HG03095 (cell line): Measurements from ENCODE around the gene MSI2.

Source experiments
- ATAC-seq: cut with Tn5 transposase; IDR thresholded peaks from one replicate; pipeline ENCODE4 v1.9.1; 2021; ENCODE audit warnings: moderate library complexity; ENCODE audit not compliant: unreplicated experiment

The MSI2 gene

GRCh38 chr17:57425903-57426880 lies 169.9 kb downstream of the MSI2 start:
- ATAC-seq = no peak

GRCh38 chr17:57429966-57430365 lies 173.6 kb downstream of the MSI2 start:
- ATAC-seq = no peak

GRCh38 chr17:57431415-57431814 lies 175.1 kb downstream of the MSI2 start:
- ATAC-seq = no peak

- no peak for ATAC-seq
Measured at GRCh38 chr17:57432507-57433277, 176.4 kb downstream of the MSI2 start.

DNA sequence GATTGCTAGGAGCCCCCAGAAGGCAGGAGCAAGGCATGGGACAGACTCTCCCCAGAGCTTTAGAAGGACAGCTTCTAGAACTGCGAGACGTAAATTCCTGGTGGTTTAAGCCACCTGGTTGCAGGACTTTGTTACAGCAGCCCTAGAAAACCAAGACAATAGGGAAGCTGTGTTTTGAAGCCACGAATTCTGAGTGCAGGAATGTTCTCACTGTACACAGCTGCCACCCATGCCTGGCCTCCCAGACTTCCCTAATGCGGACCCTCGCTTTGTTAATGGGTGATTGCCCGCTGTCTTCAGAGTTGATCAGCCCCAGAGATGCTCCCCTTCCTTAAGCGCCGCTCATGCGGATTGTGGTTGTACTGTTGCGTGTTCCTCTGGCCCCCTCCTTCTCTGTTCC lies 177.1 kb downstream of the MSI2 start:
- ATAC-seq = no peak

DNA sequence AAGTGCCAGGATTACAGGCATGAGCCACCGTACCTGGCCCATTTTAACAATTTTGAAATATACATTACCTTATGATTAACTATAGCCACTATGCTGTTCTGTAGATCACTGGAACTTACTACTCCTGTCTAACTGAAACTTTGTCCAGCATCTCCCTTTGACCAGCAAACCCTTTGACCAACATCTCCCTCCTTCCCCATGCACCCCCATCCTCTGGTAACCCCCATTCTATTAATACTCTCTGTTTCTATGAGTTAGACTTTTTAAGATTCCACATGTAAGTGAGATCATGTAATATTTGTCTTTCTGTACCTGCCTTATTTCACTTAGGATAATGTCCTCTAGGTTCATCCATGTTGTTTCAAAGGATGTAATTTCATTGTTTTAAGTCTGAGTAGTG lies 178.0 kb downstream of the MSI2 start:
- no peak for ATAC-seq

DNA sequence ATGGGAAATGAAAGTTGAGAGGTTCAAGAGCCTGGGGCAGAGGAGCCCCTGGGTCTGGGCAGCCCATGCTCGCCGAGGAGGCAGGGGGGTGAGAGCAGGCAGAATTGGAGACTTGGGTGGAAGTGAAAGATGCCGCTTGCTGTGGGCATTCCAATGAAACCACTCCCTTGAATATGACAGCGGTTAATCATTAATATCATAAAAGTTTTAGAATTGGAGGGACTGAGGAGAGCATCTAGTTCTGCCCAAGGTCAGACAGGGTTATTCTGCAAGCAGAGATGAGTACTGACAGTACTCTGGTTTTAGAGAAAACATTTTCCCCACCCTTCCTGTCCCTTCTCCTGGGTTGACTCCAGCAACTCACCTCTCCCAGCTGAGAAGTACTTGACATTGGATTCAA lies 180.2 kb downstream of the MSI2 start:
- ATAC-seq = no peak

DNA sequence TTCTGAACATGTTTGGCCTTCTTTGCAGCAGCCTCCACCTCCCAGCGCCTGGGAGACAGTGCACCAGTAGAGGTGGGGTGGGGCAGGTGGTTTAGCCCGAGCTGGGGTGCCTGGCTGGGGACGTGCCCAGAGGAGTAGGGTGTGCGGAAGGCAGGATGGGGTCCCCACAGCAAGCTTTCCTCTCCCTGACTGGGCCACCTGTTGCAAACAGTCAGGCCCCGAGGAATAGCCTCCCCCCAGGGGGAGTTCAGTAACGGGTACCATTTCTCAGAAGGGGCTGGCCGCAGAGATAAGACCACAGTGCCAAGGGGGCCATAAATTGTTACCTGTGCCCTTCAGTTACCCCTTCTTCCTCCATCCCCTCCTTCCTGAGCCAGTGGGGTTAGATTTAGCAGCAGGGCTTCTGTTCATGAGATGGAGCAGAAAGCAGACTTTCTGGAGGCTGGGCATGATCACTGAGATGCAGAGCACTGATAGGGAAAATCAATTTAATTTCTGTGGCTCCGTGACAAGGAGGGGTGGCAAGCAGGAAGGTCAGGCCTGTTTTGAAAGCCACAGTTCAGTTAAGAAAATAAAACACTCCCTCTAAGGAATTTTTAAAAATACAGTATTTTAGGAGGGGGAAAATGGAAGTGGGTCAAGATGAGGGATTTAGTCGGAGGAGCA lies 181.9 kb downstream of the MSI2 start:
- ATAC-seq = no peak

DNA sequence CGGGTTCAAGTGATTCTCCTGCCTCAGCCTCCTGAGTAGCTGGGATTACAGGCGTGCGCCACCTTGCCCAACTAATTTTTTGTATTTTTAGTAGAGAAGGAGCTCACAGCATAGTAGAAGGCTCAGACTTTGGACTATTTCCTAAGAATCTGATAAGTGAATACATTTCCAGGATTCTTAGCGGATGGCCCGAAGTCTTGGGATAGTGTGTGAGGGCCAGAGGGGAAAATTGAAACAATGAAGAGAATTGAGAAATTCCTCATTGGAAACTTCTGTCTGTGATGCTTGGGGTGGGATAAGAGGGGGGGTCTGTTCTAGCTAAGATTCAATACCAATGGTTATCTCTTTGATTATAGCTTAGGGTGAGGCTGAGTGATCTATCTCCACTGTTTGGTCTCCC lies 183.3 kb downstream of the MSI2 start:
- ATAC-seq = no peak

DNA sequence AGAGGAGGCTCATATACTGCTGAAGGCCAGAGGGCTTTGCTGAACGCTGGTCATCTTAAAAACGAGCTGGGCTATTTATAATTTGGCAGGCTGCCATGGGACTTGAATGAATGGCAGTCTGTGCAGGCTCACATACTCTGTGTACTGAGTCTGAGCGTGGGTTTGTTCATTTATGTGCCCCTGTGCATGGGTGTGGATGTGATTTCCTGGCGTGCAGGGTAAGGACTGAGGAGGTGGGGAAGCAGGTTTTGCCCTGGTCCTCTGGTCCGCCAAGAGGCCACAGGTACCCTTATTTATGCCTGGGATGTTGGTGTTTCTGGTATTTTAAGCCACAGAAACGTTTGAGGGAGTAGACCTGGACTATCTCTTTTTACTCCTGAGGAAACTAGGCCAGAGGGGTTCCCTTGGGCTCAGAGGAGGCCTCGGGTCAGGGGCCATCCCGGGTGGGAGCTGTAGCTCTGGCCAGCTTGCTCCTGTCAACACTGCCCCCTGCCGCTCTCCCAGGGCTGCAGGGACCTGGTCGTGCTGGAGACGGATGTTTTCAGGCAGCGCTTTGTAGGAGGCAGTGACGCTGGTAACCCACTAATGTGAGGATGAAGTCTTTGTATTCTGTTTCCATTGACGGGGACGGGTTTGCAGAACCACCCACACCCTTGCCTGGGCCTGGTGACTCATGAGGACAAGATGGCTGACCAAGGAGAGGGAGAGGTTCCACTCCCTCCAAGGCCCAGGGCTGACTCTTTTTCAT lies 184.4 kb downstream of the MSI2 start:
- ATAC-seq = no peak

DNA sequence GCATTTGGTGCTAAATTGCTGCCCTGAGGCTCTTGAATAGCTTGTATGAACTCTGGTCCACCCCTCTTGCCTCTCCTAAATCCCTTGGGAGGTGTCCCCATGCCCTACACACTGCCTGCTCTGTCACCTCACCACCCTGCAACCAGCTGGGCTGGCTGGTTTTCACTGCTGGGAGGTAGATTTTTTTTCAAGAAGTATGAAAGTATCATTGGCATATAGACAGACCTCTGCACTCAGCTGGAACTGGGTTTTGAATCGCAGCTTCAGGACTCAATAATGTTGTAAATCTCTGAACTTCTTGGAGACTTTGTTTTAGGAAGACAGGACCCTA lies 184.9 kb downstream of the MSI2 start:
- no peak for ATAC-seq

- no peak for ATAC-seq
Measured at GRCh38 chr17:57442401-57442823, 186.1 kb downstream of the MSI2 start.

- ATAC-seq = no peak
Measured at GRCh38 chr17:57442914-57443571, 186.7 kb downstream of the MSI2 start.

DNA sequence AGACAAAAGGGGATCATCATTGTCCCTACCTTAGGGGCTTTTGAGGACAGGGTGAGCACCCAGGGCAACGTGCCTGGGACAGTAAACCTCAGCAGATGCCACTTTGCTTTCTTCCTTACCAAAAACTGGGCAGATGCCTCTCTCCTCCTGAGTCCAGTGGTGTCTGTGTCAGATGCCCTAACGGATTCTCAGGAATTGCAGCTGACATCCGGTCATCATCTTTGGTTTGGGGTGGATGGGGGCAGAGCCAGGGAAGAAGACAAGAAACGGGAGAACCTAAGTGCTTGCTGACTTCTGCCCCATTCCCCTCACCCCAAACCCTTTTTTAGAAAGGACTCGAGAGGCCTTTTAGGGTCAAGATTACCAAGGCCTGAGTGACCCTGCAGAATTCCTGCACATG lies 187.5 kb downstream of the MSI2 start:
- no peak for ATAC-seq

- ATAC-seq = no peak
Measured at GRCh38 chr17:57444682-57445450, 188.5 kb downstream of the MSI2 start.

- no peak for ATAC-seq
Measured at GRCh38 chr17:57445772-57446472, 189.6 kb downstream of the MSI2 start.

DNA sequence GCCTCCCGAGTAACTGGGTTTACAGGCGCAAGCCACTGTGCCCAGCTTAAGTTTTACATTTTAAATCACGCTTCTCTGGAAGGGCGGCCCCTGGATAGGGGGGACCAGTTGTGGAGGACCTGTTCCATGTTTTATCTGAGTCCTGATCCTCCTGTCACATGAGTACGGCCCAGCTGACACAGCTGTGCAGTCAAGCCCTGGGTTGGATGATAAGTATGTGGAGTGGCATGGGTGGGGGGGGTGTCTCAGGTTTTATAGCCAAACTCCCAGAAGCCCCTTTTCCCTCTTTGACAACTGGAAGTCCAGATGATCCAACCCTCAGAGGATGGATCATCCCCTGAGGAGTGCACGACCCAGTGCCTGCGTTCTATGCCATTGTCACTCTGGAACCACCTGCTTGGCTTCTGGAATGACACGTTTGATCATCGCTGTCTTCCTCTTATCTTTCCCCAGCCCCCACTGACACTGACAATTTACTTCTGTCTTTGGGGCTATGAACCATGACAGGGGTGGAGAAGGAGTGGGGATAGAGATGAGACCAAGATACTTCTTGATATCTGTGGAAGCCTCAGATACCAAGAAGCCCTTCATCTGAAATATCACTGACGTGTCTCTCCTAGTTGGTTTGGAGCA lies 191.2 kb downstream of the MSI2 start:
- no peak for ATAC-seq

DNA sequence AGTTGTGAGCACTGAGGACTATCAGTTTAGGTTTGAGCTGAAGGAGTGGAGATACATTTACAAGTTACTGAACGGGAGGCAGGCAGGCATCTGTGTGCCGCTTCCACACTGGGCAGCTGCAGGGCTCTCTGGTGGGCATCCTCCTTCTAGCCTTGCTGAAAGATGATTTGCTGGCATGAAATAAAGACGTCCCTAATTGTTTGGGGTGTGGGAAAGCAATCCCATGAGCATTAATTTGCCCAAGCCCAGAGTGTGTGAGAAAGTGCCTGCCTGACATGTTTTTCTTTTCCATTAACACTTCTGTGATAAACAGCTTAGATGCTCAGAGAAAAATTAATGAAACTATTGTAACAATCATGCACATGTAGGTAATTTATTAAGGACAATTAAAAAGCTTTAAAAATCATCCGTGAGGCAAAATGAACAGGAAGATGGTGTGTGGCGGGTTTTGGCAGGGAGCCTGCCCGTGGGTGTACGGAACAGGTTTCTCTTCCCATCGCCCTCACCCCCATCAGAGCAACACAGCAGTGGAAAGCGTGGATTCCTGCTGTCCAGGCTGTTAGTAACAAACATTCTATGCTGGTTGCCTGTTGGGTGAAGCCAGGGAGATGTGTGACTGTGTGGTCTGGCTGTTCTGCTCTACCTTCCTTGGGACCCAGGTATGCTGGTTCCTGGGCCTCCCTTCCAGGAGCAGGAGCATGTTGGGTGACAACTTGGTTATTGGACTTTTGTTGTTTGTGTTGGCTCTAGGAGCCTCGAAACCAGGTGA lies 191.9 kb downstream of the MSI2 start:
- no peak for ATAC-seq
